HEK293T (cell line): Measurements from ENCODE around the gene CACNB1.

Experiments
- ARNT ChIP-seq: fragments of 450-650 bp; IDR thresholded peaks from 2 replicates; pipeline ENCODE4 v1.6.1; 2017; ENCODE audit warnings: mild to moderate bottlenecking
- BHLHE40 ChIP-seq: fragments of 450-650 bp; IDR thresholded peaks from 2 replicates; pipeline ENCODE4 v1.6.1; 2016; ENCODE audit warnings: mild to moderate bottlenecking, moderate library complexity, borderline replicate concordance
- CTBP1 ChIP-seq: fragments of 450-650 bp; IDR thresholded peaks from 2 replicates; pipeline ENCODE4 v1.6.1; 2016; ENCODE audit warnings: borderline replicate concordance
- ELF4 ChIP-seq: fragments of 450-650 bp; IDR thresholded peaks from 2 replicates; pipeline ENCODE4 v1.6.1; 2017; ENCODE audit warnings: antibody characterized with exemption
- FOXA1 ChIP-seq: fragments of 450-650 bp; IDR thresholded peaks from 2 replicates; pipeline ENCODE4 v1.6.1; 2016; ENCODE audit warnings: mild to moderate bottlenecking
- FOXK2 ChIP-seq: fragments of 450-650 bp; IDR thresholded peaks from 2 replicates; pipeline ENCODE4 v1.6.1; 2016; ENCODE audit warnings: mild to moderate bottlenecking
- FOXM1 ChIP-seq: fragments of 450-650 bp; IDR thresholded peaks from 2 replicates; pipeline ENCODE4 v1.6.1; 2017; ENCODE audit warnings: mild to moderate bottlenecking, borderline replicate concordance
- L3MBTL2 ChIP-seq: fragments of 450-650 bp; conservative IDR thresholded peaks from 2 replicates; pipeline ENCODE4 v1.6.1; 2016; ENCODE audit warnings: mild to moderate bottlenecking
- NFRKB ChIP-seq: fragments of 450-650 bp; IDR thresholded peaks from 2 replicates; pipeline ENCODE4 v1.6.1; 2016; ENCODE audit warnings: mild to moderate bottlenecking, moderate library complexity
- SP1 ChIP-seq: fragments of 450-650 bp; IDR thresholded peaks from 2 replicates; pipeline ENCODE4 v1.6.1; 2017
- SUZ12 ChIP-seq: fragments of 450-650 bp; IDR thresholded peaks from 2 replicates; pipeline ENCODE4 v1.6.1; 2016; ENCODE audit warnings: mild to moderate bottlenecking
- TF ChIP-seq, protein P1 (sequence below): fragments of 450-650 bp; IDR thresholded peaks from 2 replicates; pipeline ENCODE4 v1.6.1; 2016

DNA sequence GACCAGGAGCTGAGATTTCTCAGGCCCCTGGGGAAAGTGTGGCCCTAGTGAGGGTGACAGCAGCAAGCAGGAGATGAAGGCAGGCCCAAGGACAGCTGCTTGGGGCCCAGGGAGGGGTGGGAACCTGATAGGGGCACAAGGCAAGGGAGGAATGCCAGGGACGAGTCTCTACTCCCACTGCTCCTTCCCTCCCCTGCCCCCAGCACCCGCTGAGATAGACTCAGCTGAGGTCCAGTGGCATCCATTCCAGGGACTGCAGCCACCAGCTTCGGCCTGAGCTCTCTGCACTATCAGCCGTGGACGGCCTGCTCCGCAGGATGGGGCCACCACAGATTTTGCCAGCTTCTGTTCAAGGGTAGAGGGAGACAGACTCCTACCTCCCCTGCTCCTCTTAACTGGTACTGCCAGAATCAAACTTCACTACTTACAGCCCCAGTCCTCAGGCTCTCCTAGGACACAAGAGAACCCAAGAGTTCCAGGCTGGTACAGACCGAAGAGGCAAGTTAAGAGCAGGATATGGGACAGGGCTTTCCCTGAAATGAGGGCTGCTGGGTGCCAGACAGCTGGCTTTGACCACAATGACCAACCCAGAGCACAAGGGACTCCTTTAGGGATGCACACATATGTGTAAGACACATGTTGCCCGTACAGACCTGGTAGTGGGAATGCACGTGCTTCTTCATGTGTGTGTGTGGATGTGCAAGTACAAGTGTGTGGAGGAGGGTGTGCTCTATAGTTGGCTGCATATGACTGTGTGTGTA, 5.5 kb downstream of the CACNB1 start:
- TF ChIP-seq FOXM1 (no peak), L3MBTL2 (no peak), BHLHE40 (no peak), ELF4 (no peak), FOXK2 (no peak), FOXA1 (no peak), SP1 (no peak), NFRKB (no peak), SUZ12 (no peak), CTBP1 (no peak), ARNT (no peak)
- TF ChIP-seq, protein P1, sequence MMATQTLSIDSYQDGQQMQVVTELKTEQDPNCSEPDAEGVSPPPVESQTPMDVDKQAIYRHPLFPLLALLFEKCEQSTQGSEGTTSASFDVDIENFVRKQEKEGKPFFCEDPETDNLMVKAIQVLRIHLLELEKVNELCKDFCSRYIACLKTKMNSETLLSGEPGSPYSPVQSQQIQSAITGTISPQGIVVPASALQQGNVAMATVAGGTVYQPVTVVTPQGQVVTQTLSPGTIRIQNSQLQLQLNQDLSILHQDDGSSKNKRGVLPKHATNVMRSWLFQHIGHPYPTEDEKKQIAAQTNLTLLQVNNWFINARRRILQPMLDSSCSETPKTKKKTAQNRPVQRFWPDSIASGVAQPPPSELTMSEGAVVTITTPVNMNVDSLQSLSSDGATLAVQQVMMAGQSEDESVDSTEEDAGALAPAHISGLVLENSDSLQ = no peak
